H1 (cell line): Measurements from ENCODE around the gene MICU1. TPM values are rescaled to one million over a fixed set of nuclear protein-coding genes. Genes with fewer than 3 reads are reported as not detected.
A peak's percentile ranks its signal among the peaks of the same experiment; 100 is the strongest.

ENCODE experiments used
- CTCF ChIA-PET: fragments of 300-600 bp; sonication (Branson Sonifier 250); formaldehyde crosslinking; loops from one replicate; lab custom pipeline; 2021; ENCODE audit not compliant: partially characterized antibody; lab: Charles Lee
- POLR2A ChIA-PET: fragments of 300-600 bp; sonication (Branson Sonifier 250); formaldehyde crosslinking; loops from one replicate; lab custom pipeline; 2021; ENCODE audit warnings: inconsistent platforms; ENCODE audit not compliant: partially characterized antibody; lab: Charles Lee
- DNase-seq, 2 experiments: peaks; one replicate each; pipeline versions ENCODE4 v3.0.0 to v3.0.0-alpha.2; 2010 to 2022; ENCODE audit warnings: low spot score in 2 of 2, low read depth in 1 of 2, mixed read lengths in 1 of 2
- FAIRE-seq: peaks from 2 replicates; lab custom pipeline; 2011; peaks lifted over from hg19 to GRCh38; lab: Jason Lieb, UNC
- H2AFZ ChIP-seq: 2 replicates; pipeline ENCODE4 v1.8.1; 2012; ENCODE audit warnings: low read length, inconsistent platforms
- H2AK5ac ChIP-seq: 2 replicates; pipeline ENCODE4 v1.6.1; 2013; ENCODE audit warnings: low read depth, low read length
- H2BK120ac ChIP-seq: replicated peaks from 2 replicates; pipeline ENCODE3; 2013; ENCODE audit warnings: low read depth, low read length, inconsistent platforms
- H2BK12ac ChIP-seq: 2 replicates; pipeline ENCODE4 v1.6.1; 2013; ENCODE audit warnings: low read depth, low read length
- H2BK15ac ChIP-seq: 2 replicates; pipeline ENCODE4 v1.6.1; 2013; ENCODE audit warnings: low read length
- H2BK20ac ChIP-seq: 2 replicates; pipeline ENCODE4 v1.6.1; 2013; ENCODE audit warnings: low read length
- H2BK5ac ChIP-seq: 2 replicates; pipeline ENCODE4 v1.6.1; 2013; ENCODE audit warnings: low read depth, low read length
- H3K14ac ChIP-seq: 2 replicates; pipeline ENCODE4 v1.6.1; 2013; ENCODE audit warnings: inconsistent platforms; ENCODE audit not compliant: insufficient read length
- H3K18ac ChIP-seq: 2 replicates; pipeline ENCODE4 v1.6.1; 2013; ENCODE audit warnings: low read length; ENCODE audit errors: extremely low read depth
- H3K23ac ChIP-seq: 2 replicates; pipeline ENCODE4 v1.6.1; 2013; ENCODE audit warnings: inconsistent platforms; ENCODE audit not compliant: insufficient read length
- H3K23me2 ChIP-seq: 2 replicates; pipeline ENCODE4 v1.6.1; 2013; ENCODE audit warnings: low read depth, low read length
- H3K27ac ChIP-seq: 2 replicates; pipeline ENCODE4 v1.6.1; 2011; ENCODE audit warnings: low read depth, low read length, inconsistent platforms
- H3K27me3 ChIP-seq, 4 experiments: replicated peaks in 1 of 4; 1 replicate in 1 of 4; 2 replicates in 3 of 4; pipeline versions ENCODE4 v1.6.1 to v1.8.1; 2011 to 2013; ENCODE audit warnings: low read length in 3 of 4, mild to moderate bottlenecking in 3 of 4, inconsistent platforms in 2 of 4, mixed read lengths in 2 of 4, moderate library complexity in 1 of 4; ENCODE audit not compliant: control insufficient read depth in 3 of 4, insufficient read depth in 3 of 4; ENCODE audit errors: extremely low read depth in 1 of 4
- H3K36me3 ChIP-seq, 4 experiments: 2 replicates each; pipeline versions ENCODE4 v1.6.1 to v1.8.1; 2011 to 2013; ENCODE audit warnings: mild to moderate bottlenecking in 4 of 4, low read length in 3 of 4, moderate library complexity in 2 of 4, control low read depth in 1 of 4, inconsistent platforms in 1 of 4; ENCODE audit not compliant: insufficient read depth in 4 of 4, control insufficient read depth in 2 of 4
- H3K4ac ChIP-seq: replicated peaks from 2 replicates; pipeline ENCODE3; 2013; ENCODE audit warnings: low read length, low read depth, mixed read lengths, inconsistent platforms; ENCODE audit not compliant: insufficient read length
- H3K4me1 ChIP-seq, 4 experiments: replicated peaks in 1 of 4; 1 replicate in 1 of 4; 2 replicates in 3 of 4; pipeline versions ENCODE4 v1.6.1 to v1.8.1; 2011 to 2013; ENCODE audit warnings: low read length in 3 of 4, inconsistent platforms in 2 of 4, mixed read lengths in 1 of 4; ENCODE audit not compliant: insufficient read depth in 4 of 4, control insufficient read depth in 3 of 4
- H3K4me2 ChIP-seq, 2 experiments: 2 replicates each; pipeline versions ENCODE4 v1.6.1 to v1.8.1; 2011 to 2013; ENCODE audit warnings: low read depth in 2 of 2, low read length in 2 of 2, control low read depth in 1 of 2, inconsistent platforms in 1 of 2, mild to moderate bottlenecking in 1 of 2; ENCODE audit not compliant: insufficient read depth in 1 of 2
- H3K4me3 ChIP-seq, 4 experiments: fragments of 200-600, 300-600 bp in 1 of 4; sonication (generic), shearing (Covaris generic), sonication (Bioruptor Twin) in 1 of 4; 2 replicates each; pipeline versions ENCODE4 v1.5.1 to v1.8.1; 2011 to 2016; ENCODE audit warnings: low read length in 4 of 4, low read depth in 3 of 4, control low read depth in 2 of 4, inconsistent platforms in 2 of 4, mild to moderate bottlenecking in 2 of 4, mixed read lengths in 1 of 4, moderate library complexity in 1 of 4; ENCODE audit not compliant: insufficient read depth in 2 of 4; ENCODE audit errors: extremely low read depth in 1 of 4
- H3K56ac ChIP-seq: replicated peaks from 2 replicates; pipeline ENCODE3; 2013; ENCODE audit warnings: low read depth, mild to moderate bottlenecking, mixed read lengths, low read length, inconsistent platforms; ENCODE audit not compliant: insufficient read length
- H3K79me1 ChIP-seq: 2 replicates; pipeline ENCODE4 v1.6.1; 2013; ENCODE audit warnings: low read depth, low read length, control low read depth
- H3K79me2 ChIP-seq, 2 experiments: 2 replicates each; pipeline versions ENCODE4 v1.6.1 to v1.8.1; 2012 to 2013; ENCODE audit warnings: low read length in 2 of 2, mild to moderate bottlenecking in 2 of 2, inconsistent platforms in 1 of 2; ENCODE audit not compliant: insufficient read depth in 2 of 2, control insufficient read depth in 1 of 2
- H3K9ac ChIP-seq, 4 experiments: replicated peaks in 1 of 4; 1 replicate in 1 of 4; 2 replicates in 3 of 4; pipeline versions ENCODE4 v1.6.1 to v1.8.1; 2011 to 2013; ENCODE audit warnings: low read depth in 3 of 4, low read length in 3 of 4, control low read depth in 2 of 4, mild to moderate bottlenecking in 2 of 4, moderate library complexity in 2 of 4, inconsistent platforms in 1 of 4; ENCODE audit errors: extremely low read depth in 1 of 4
- H3K9me3 ChIP-seq, 2 experiments: 2 replicates each; pipeline versions ENCODE4 v1.6.1 to v1.8.1; 2012 to 2013; ENCODE audit warnings: mild to moderate bottlenecking in 2 of 2, moderate library complexity in 2 of 2, control low read depth in 1 of 2, inconsistent platforms in 1 of 2, low read depth in 1 of 2, low read length in 1 of 2, mixed read lengths in 1 of 2; ENCODE audit not compliant: insufficient read depth in 2 of 2
- H4K20me1 ChIP-seq, 2 experiments: replicated peaks in 1 of 2; 2 replicates each; pipeline versions ENCODE3 to v1.8.1; 2011 to 2013; ENCODE audit warnings: inconsistent platforms in 2 of 2, low read length in 2 of 2, mild to moderate bottlenecking in 1 of 2; ENCODE audit not compliant: insufficient read depth in 2 of 2, control insufficient read depth in 1 of 2
- H4K5ac ChIP-seq: 2 replicates; pipeline ENCODE4 v1.6.1; 2013; ENCODE audit warnings: low read length, low read depth, mixed read lengths, inconsistent platforms; ENCODE audit not compliant: insufficient read length
- H4K8ac ChIP-seq: 2 replicates; pipeline ENCODE4 v1.8.0; 2013; ENCODE audit warnings: mild to moderate bottlenecking, moderate library complexity, low read length, inconsistent platforms; ENCODE audit not compliant: insufficient read depth; ENCODE audit errors: extremely low read depth
- H4K91ac ChIP-seq: replicated peaks from 2 replicates; pipeline ENCODE3; 2013; ENCODE audit warnings: low read length, mixed read lengths, inconsistent platforms; ENCODE audit not compliant: insufficient read length
- CHD2 ChIP-seq: IDR thresholded peaks from 2 replicates; pipeline ENCODE4 v1.6.1; 2012; ENCODE audit warnings: low read length, improper control_type of control experiment
- RXRA ChIP-seq: IDR thresholded peaks from 2 replicates; pipeline ENCODE4 v1.6.1; 2011; ENCODE audit warnings: low read depth, mild to moderate bottlenecking, low read length, moderate library complexity; ENCODE audit not compliant: insufficient read depth
- SIN3A ChIP-seq, 2 experiments: IDR thresholded peaks in 1 of 2; conservative IDR thresholded peaks in 1 of 2; 2 replicates each; pipeline ENCODE4 v1.6.1; 2011 to 2012; ENCODE audit warnings: low read length in 2 of 2, improper control_type of control experiment in 1 of 2, low read depth in 1 of 2, mild to moderate bottlenecking in 1 of 2
- TEAD4 ChIP-seq: IDR thresholded peaks from 2 replicates; pipeline ENCODE4 v1.6.1; 2012; ENCODE audit warnings: low read depth, low read length, inconsistent platforms, mixed read lengths
- WGBS, 2 experiments: shearing (Covaris generic) in 1 of 2; methylation state at CpG; one replicate each; pipeline versions ENCODE4 v1.1.6 to v1.1.7; 2013 to 2015; ENCODE audit warnings: low lambda C conversion rate in 2 of 2, mixed read lengths in 2 of 2, inconsistent platforms in 1 of 2, low coverage in 1 of 2, missing lambda C conversion rate in 1 of 2; ENCODE audit not compliant: insufficient replicate concordance in 2 of 2, insufficient coverage in 1 of 2, insufficient read length in 1 of 2; ENCODE audit errors: extremely low coverage in 1 of 2, missing lambda C conversion rate in 1 of 2; 5-methylcytosine and 5-hydroxymethylcytosine counted together
- polyA plus RNA-seq, 7 experiments: library from polyadenylated mRNA; depleted of rRNA in 3 of 7; stranded (reverse) in 5 of 7; unstranded in 2 of 7; fragments of >200 nt in 5 of 7; fragments of 200-250 nt in 2 of 7; gene quantifications; 1 replicate in 5 of 7; 2 replicates in 1 of 7; 4 replicates in 1 of 7; pipeline versions ENCODE4 v1.2.1 to v1.2.3, GENCODE V29; 2011 to 2013; ENCODE audit warnings: missing spikeins in 2 of 7, mixed read lengths in 2 of 7
- total RNA-seq: library from RNA; stranded (reverse); fragmentation: NEBNext Ultra II Directional; extraction: Animal tissue kit (Norgen Biotek cat#: 25700); gene quantifications from 2 replicates; pipeline ENCODE4 v1.2.1, GENCODE V29; 2021

MICU1 gene
- total and polyA plus RNA-seq, 2 of the 8 experiments (the other 6 are each of a cell fraction or from before 2014, with no cell fraction given): 18.0 to 36.7 TPM

GRCh38 chr10:72334196-72334824 is 291.6 kb downstream of the MICU1 start:
- Histone ChIP-seq H3K4me3 (no peak overlapping the region), H2BK20ac (0 out of 2 replicates have a peak overlapping the region, but pooled peaks have one; percentile 32), H3K79me2 (no peaks in the 10 kb centered on the region), H3K4ac (peak overlapping the region; percentile 60), H2BK120ac (no peak overlapping the region), H3K4me2 (no peak overlapping the region), H4K8ac (no peak overlapping the region), H3K36me3 (peaks cover 6 to 11% (median 7%) of the 10 kb centered on the region in 4 experiments; a peak in 5 of 8 replicates), H3K9ac (no peak overlapping the region; a peak in 1 of 7 replicates), H3K23ac (no peak overlapping the region), H2BK15ac (no peak overlapping the region), H3K56ac (no peak overlapping the region), H3K14ac (no peak overlapping the region), H4K20me1 (no peaks in the 10 kb centered on the region), H2AK5ac (no peak overlapping the region), H3K9me3 (no peaks in the 10 kb centered on the region), H2AFZ (no peak overlapping the region), H4K5ac (no peak overlapping the region), H3K27me3 (no peaks in the 10 kb centered on the region), H4K91ac (peak overlapping the region; percentile 82), H2BK12ac (peak overlapping the region; percentile 60; the same call in 1 of the 2 replicates), H3K79me1 (no peaks in the 10 kb centered on the region), H3K27ac (peak overlapping the region; percentile 49), H3K23me2 (no peaks in the 10 kb centered on the region), H3K4me1 (peaks cover 0 to 34% (median 21%) of the 10 kb centered on the region in 4 experiments; a peak in 6 of 7 replicates), H2BK5ac (peak overlapping the region; percentile 66; the same call in 1 of the 2 replicates), H3K18ac (peak overlapping the region; percentile 71; the same call in 1 of the 2 replicates)
- ChIA-PET POLR2A (interaction anchor here (0.7 to 39.2 kb wide), 10 partner anchors 13 to 97 kb away, joined by 3 to 895 read pairs (median 4); partner anchors contain the start of genes DDIT4 and DNAJB12), CTCF (interaction anchor here (0.8 to 10.8 kb wide), 9 partner anchors 9 to 208 kb away, joined by 3 to 91 read pairs (median 4); partner anchors contain the start of gene DDIT4)
- FAIRE-seq (no peak), DNase-seq (peak in 1 of 2 experiments; percentile 57)
- peak in 1 of 2 experiments; percentile 26; a peak in 1 of 4 replicates for TF ChIP-seq SIN3A (conservative IDR thresholded peaks at IDR 0.05 in 1 of 2, IDR thresholded peaks at IDR 0.05 in 1 of 2; ENCODE audit: low read depth in 1 of 2, low read length in 2 of 2)
- no peak for TF ChIP-seq CHD2
- TF ChIP-seq RXRA: no peak
- peak; percentile 44; the same call in 1 of the 2 replicates for TF ChIP-seq TEAD4
- 84% methylated on average over 15 of the region's 17 CpGs; no CpG with 5 or more reads in 1 of the 2 experiments for WGBS, 2 experiments
